Measurements from ENCODE around the gene SATB2.

DNA sequence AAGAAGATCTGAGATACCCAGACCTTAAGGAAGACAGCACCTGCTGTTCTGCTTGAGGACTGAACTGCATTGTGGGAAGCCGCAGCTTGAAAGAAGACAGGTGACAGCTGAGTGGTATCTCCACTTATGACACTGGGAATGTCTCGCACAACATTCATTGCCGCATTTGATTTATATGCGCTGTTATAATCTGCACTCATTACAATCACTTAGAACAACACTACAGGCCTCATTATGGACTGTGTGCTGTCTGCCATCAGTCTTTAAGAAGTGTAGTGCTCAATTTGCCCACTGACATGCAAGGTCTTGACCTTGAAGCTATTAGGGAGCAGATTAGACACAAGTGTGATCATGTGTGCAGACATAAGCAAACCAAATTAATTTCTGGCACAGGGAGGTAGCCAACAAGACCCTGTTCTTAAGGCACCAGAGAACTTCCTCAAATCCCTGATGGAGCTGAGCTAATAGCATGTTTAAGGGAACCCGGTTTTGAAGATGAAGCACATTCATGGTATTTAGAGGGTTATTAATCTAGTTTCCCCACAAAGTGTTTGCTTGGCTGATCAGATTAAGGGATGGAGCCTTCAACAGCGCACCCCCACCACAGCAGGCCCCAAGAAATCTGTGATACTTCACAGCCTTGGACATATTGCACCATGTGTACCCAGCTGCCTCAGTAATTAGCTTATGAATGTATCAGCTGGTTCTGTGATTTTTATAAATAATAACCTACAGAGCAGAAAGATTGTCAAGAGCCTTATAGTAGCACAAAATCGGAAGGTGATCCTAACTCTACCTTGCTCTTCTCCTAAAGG lies 146.8 kb downstream of the SATB2 start:
- TF ChIP-seq CTCF (conservative IDR thresholded peaks at IDR 0.05 in 1 of 2, IDR thresholded peaks at IDR 0.05 in 1 of 2; ENCODE audit: low read depth in 1 of 2, low read length in 2 of 2): no peak
- no peak for TF ChIP-seq EZH2 (IDR thresholded peaks at IDR 0.05; ENCODE audit: low read length, missing control alignments)

Measured in fibroblast of lung (primary cell).